Measurements from ENCODE around the gene OLFM2. TPM values are rescaled to one million over a fixed set of nuclear protein-coding genes. Genes with fewer than 3 reads are reported as not detected.

Gene OLFM2
- total RNA-seq, 1 experiment from 2014 or later: 75.6 TPM

DNA sequence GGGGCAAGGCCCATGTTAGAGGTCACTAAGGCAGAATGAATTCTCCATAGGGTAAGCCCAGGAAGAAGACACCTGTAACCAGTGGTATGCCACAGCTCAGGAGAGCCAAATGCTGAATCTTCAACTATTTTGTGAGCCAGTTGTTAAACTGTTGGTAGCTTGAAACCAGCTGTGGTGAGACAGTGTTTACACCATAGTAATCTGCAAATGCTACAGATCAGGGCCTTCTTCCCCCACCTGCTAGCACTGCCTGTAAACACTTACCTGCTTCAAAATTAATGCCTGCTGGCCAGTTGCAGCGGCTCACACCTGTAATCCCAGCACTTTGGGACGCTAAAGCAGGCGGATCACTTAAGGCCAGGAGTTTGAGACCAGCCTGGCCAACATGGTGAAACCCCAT, 129.5 kb downstream of the OLFM2 start:
- no CpG with 5 or more reads among the region's 3 CpGs for WGBS (ENCODE audit: extremely low coverage, insufficient read length, low lambda C conversion rate)
- no peaks in the 10 kb centered on the region for H3K4me1 Mint-ChIP-seq

More for the DNA sequence above, 129.5 kb downstream of the OLFM2 start:
- Histone ChIP-seq H3K56ac (ENCODE audit: insufficient read length, low read depth, low read length) (no peak overlapping the region), H3K4me2 (ENCODE audit: insufficient read depth, insufficient read length, low read length) (no peak overlapping the region), H3K4me1 (ENCODE audit: insufficient read depth, low read length) (no peaks in the 10 kb centered on the region), H4K20me1 (ENCODE audit: control insufficient read depth, insufficient read depth, insufficient read length) (no peaks in the 10 kb centered on the region), H2BK120ac (ENCODE audit: low read depth, low read length, poor library complexity, severe bottlenecking) (no peak overlapping the region), H2BK12ac (ENCODE audit: insufficient read length, low read depth, low read length) (no peak overlapping the region), H3K4ac (ENCODE audit: low read depth, low read length) (no peak overlapping the region), H3K79me1 (ENCODE audit: insufficient read depth, low read depth, low read length, poor library complexity, severe bottlenecking) (no peaks in the 10 kb centered on the region), H4K5ac (ENCODE audit: insufficient read length, low read depth, low read length) (no peak overlapping the region), H2BK15ac (ENCODE audit: low read depth, low read length) (no peak overlapping the region), H4K8ac (replicated peaks; ENCODE audit: insufficient read length, low read depth, low read length) (no peak overlapping the region), H3K14ac (ENCODE audit: insufficient read depth, low read length) (no peak overlapping the region), H2AFZ (ENCODE audit: low read length) (no peak overlapping the region), H3K23me2 (ENCODE audit: insufficient read length, low read depth, low read length, poor library complexity, severe bottlenecking) (no peaks in the 10 kb centered on the region), H3T11ph (ENCODE audit: low read length) (no peak overlapping the region), H3K9ac (ENCODE audit: extremely low read depth, insufficient read length, low read length) (no peak overlapping the region), H3K23ac (ENCODE audit: insufficient read length, low read depth, low read length) (no peak overlapping the region), H3K18ac (ENCODE audit: insufficient read length, low read depth, low read length) (no peak overlapping the region), H3K9me3 (ENCODE audit: control insufficient read depth, low read depth, low read length) (no peaks in the 10 kb centered on the region), H3K79me2 (ENCODE audit: insufficient read depth, low read length) (no peaks in the 10 kb centered on the region; the same call in 1 of the 2 replicates), H2BK5ac (ENCODE audit: insufficient read length, low read length) (no peak overlapping the region), H3K27me3 (ENCODE audit: insufficient read depth, low read length) (no peaks in the 10 kb centered on the region), H4K91ac (ENCODE audit: insufficient read length, low read depth, low read length) (no peak overlapping the region), H3K27ac (ENCODE audit: insufficient read length, low read depth, low read length) (no peak overlapping the region), H2BK20ac (ENCODE audit: low read depth, low read length, poor library complexity, severe bottlenecking) (no peak overlapping the region), H2AK5ac (ENCODE audit: insufficient read length, low read length) (no peak overlapping the region)
- Mint-ChIP-seq H3K27me3 (ENCODE audit: low read depth) (no peaks in the 10 kb centered on the region), H3K36me3 (ENCODE audit: insufficient read depth in 1 of 3, low read depth in 3 of 3) (peaks cover 14 to 35% (median 28%) of the 10 kb centered on the region in 3 experiments), H3K27ac (no peak overlapping the region), H3K9me3 (no peaks in the 10 kb centered on the region), H3K4me3 (no peak overlapping the region)
- no peak for TF ChIP-seq CTCF (conservative IDR thresholded peaks at IDR 0.05)
- no peak for DNase-seq

Other genes with a start within 250 kb of the OLFM2 start
- 8.1 and 9.2 TPM in 2 replicates for gene ZNF846, start 167.8 kb downstream of the OLFM2 start, total RNA-seq (2021)
- gene FBXL12, start 117.4 kb downstream of the OLFM2 start, total RNA-seq (2021): 31.8 and 34.9 TPM in 2 replicates
- 393 and 405 TPM in 2 replicates for gene UBL5, start 108.6 kb downstream of the OLFM2 start, total RNA-seq (2021)
- gene PIN1, start 101.2 kb downstream of the OLFM2 start, total RNA-seq (2021): 106 and 110 TPM in 2 replicates
- 0.70 and 0.72 TPM in 2 replicates for gene COL5A3, start 74.0 kb upstream of the OLFM2 start, total RNA-seq (2021)
- gene RDH8, start 77.0 kb upstream of the OLFM2 start, total RNA-seq (2021): 0.13 TPM in 1 of 2 replicates, not detected in the other
- 20.0 and 21.1 TPM in 2 replicates for gene SHFL, start 149.8 kb upstream of the OLFM2 start, total RNA-seq (2021)
- gene ANGPTL6, start 166.2 kb upstream of the OLFM2 start, total RNA-seq (2021): 0.18 and 0.26 TPM in 2 replicates
- gene PPAN, start 169.8 kb upstream of the OLFM2 start, total RNA-seq (2021): 150 and 157 TPM in 2 replicates
- gene P2RY11, start 175.2 kb upstream of the OLFM2 start, total RNA-seq (2021): 60.6 and 63.7 TPM in 2 replicates
- 290 and 296 TPM in 2 replicates for gene EIF3G, start 183.4 kb upstream of the OLFM2 start, total RNA-seq (2021)